SK-N-SH (cell line): ENCODE results near the gene RBL1. TPM values are rescaled to one million over a fixed set of nuclear protein-coding genes. Genes with fewer than 3 reads are reported as not detected.
"Not testable (repeated sequence)": the region's sequence is repeated elsewhere in the genome, so short reads cannot be mapped to it uniquely, and the experiment has no call there.

Source experiments
- CTCF ChIA-PET: fragments of 300-600, 350-600 bp; formaldehyde crosslinking; extraction: SDS; loops from one replicate; lab custom pipeline; 2021; lab: Yijun Ruan, JAX
- POLR2A ChIA-PET: fragments of 350-600 bp; sonication (Branson Sonifier 250); formaldehyde crosslinking; extraction: SDS; loops from one replicate; lab custom pipeline; 2020; ENCODE audit warnings: antibody characterized with exemption, inconsistent platforms; lab: Yijun Ruan, JAX
- DNase-seq: peaks from one replicate; pipeline ENCODE4 v3.0.0; 2012
- H2AFZ ChIP-seq: fragments of 200-600 bp; sonication (generic); 2 replicates; pipeline ENCODE4 v1.8.1; 2016; ENCODE audit warnings: antibody characterized with exemption, mild to moderate bottlenecking, low read depth
- H3F3A ChIP-seq: fragments of 200-600 bp; sonication (generic); replicated peaks from 2 replicates; pipeline ENCODE3; 2016; ENCODE audit warnings: antibody characterized with exemption, mild to moderate bottlenecking; ENCODE audit not compliant: insufficient read depth
- H3K27ac ChIP-seq, 2 experiments: fragments of 200-500 bp in 1 of 2; fragments of 200-600 bp in 1 of 2; sonication (Bioruptor generic) in 1 of 2; sonication (generic), shearing (Covaris generic) in 1 of 2; 2 replicates each; pipeline versions ENCODE4 v1.5.1 to v1.6.1; 2014 to 2016; ENCODE audit warnings: low read depth in 2 of 2, inconsistent platforms in 1 of 2, low read length in 1 of 2, mild to moderate bottlenecking in 1 of 2, mixed read lengths in 1 of 2
- H3K27me3 ChIP-seq: fragments of 200-600 bp; sonication (generic), shearing (Covaris generic); 2 replicates; pipeline ENCODE4 v1.6.1; 2016; ENCODE audit warnings: mixed run types; ENCODE audit not compliant: insufficient read depth
- H3K36me3 ChIP-seq, 2 experiments: fragments of 200-500 bp in 1 of 2; fragments of 200-600 bp in 1 of 2; sonication (Bioruptor generic) in 1 of 2; sonication (generic) in 1 of 2; replicated peaks in 1 of 2; 2 replicates each; pipeline versions ENCODE3 to v1.5.1; 2014 to 2016; ENCODE audit warnings: low read length in 1 of 2, mild to moderate bottlenecking in 1 of 2; ENCODE audit not compliant: insufficient read depth in 2 of 2, control insufficient read depth in 1 of 2
- H3K4me1 ChIP-seq, 2 experiments: fragments of 200-500 bp in 1 of 2; fragments of 200-600 bp in 1 of 2; sonication (Bioruptor generic) in 1 of 2; sonication (generic), shearing (Covaris generic) in 1 of 2; 2 replicates each; pipeline versions ENCODE4 v1.5.1 to v1.6.1; 2014 to 2016; ENCODE audit warnings: low read depth in 1 of 2, low read length in 1 of 2, mixed run types in 1 of 2; ENCODE audit not compliant: insufficient read depth in 2 of 2, control insufficient read depth in 1 of 2
- H3K4me2 ChIP-seq: fragments of 200-600 bp; sonication (generic), shearing (Covaris generic); 2 replicates; pipeline ENCODE4 v1.6.1; 2017; ENCODE audit warnings: mixed run types
- H3K4me3 ChIP-seq, 2 experiments: fragments of 200-500 bp in 1 of 2; fragments of 200-600 bp in 1 of 2; sonication (Bioruptor generic) in 1 of 2; sonication (generic), shearing (Covaris generic) in 1 of 2; 2 replicates each; pipeline versions ENCODE4 v1.5.1 to v1.8.1; 2014 to 2016; ENCODE audit warnings: low read depth in 2 of 2, inconsistent platforms in 1 of 2, low read length in 1 of 2, mild to moderate bottlenecking in 1 of 2, mixed read lengths in 1 of 2, moderate library complexity in 1 of 2
- H3K79me2 ChIP-seq: fragments of 200-600 bp; sonication (generic); 2 replicates; pipeline ENCODE4 v1.8.1; 2017; ENCODE audit warnings: mild to moderate bottlenecking; ENCODE audit not compliant: insufficient read depth
- H3K9ac ChIP-seq: fragments of 200-600 bp; sonication (generic); 2 replicates; pipeline ENCODE4 v1.6.1; 2017; ENCODE audit warnings: mixed run types
- H3K9me2 ChIP-seq: fragments of 200-600 bp; sonication (generic); 2 replicates; pipeline ENCODE4 v1.6.1; 2017; ENCODE audit warnings: mixed run types
- H3K9me3 ChIP-seq: fragments of 200-600 bp; sonication (generic); 2 replicates; pipeline ENCODE4 v1.6.1; 2017; ENCODE audit warnings: mixed run types, mild to moderate bottlenecking, moderate library complexity
- H4K20me1 ChIP-seq: fragments of 200-600 bp; sonication (generic); 2 replicates; pipeline ENCODE4 v1.6.1; 2017; ENCODE audit warnings: mild to moderate bottlenecking, mixed run types; ENCODE audit not compliant: insufficient read depth
- CTCF ChIP-seq: fragments of 200-600 bp; sonication (generic); IDR thresholded peaks from 2 replicates; pipeline ENCODE4 v1.6.1; 2017; ENCODE audit warnings: antibody characterized with exemption, mild to moderate bottlenecking, moderate library complexity
- ELF1 ChIP-seq: IDR thresholded peaks from 2 replicates; pipeline ENCODE4 v1.4.0; 2012
- EP300 ChIP-seq, 2 experiments: IDR thresholded peaks; 2 replicates each; pipeline versions ENCODE4 v1.4.0 to v1.6.1; 2012; ENCODE audit warnings: borderline replicate concordance in 1 of 2, low read depth in 1 of 2, low read length in 1 of 2
- FOSL2 ChIP-seq: IDR thresholded peaks from 2 replicates; pipeline ENCODE4 v1.4.0; 2012; ENCODE audit warnings: low read depth, mild to moderate bottlenecking, moderate library complexity, borderline replicate concordance
- FOXM1 ChIP-seq: IDR thresholded peaks from 2 replicates; pipeline ENCODE4 v1.4.0; 2012; ENCODE audit warnings: low read depth, mild to moderate bottlenecking
- GABPA ChIP-seq: IDR thresholded peaks from 2 replicates; pipeline ENCODE4 v1.4.0; 2012; ENCODE audit warnings: low read depth, mild to moderate bottlenecking
- JUND ChIP-seq: IDR thresholded peaks from 2 replicates; pipeline ENCODE4 v1.4.0; 2012
- MXI1 ChIP-seq: IDR thresholded peaks from 2 replicates; pipeline ENCODE4 v1.6.1; 2012; ENCODE audit warnings: mild to moderate bottlenecking, low read depth, low read length, improper control_type of control experiment
- NFIC ChIP-seq: IDR thresholded peaks from 2 replicates; pipeline ENCODE4 v1.4.0; 2012; ENCODE audit warnings: borderline replicate concordance
- NRF1 ChIP-seq: IDR thresholded peaks from 2 replicates; pipeline ENCODE4 v1.6.1; 2012; ENCODE audit warnings: low read depth, mild to moderate bottlenecking, low read length
- POLR2AphosphoS5 ChIP-seq: IDR thresholded peaks from 2 replicates; pipeline ENCODE4 v1.6.1; 2012; ENCODE audit warnings: low read depth, low read length
- RAD21 ChIP-seq: IDR thresholded peaks from 2 replicates; pipeline ENCODE4 v1.6.1; 2012; ENCODE audit warnings: mild to moderate bottlenecking, low read length
- RFX5 ChIP-seq: IDR thresholded peaks from 2 replicates; pipeline ENCODE4 v1.6.1; 2012; ENCODE audit warnings: mild to moderate bottlenecking, improper control_type of control experiment, low read length
- RXRA ChIP-seq: IDR thresholded peaks from 2 replicates; pipeline ENCODE4 v1.4.0; 2012; ENCODE audit warnings: low read depth, mild to moderate bottlenecking, borderline replicate concordance
- TAF1 ChIP-seq: IDR thresholded peaks from 2 replicates; pipeline ENCODE4 v1.6.1; 2012; ENCODE audit warnings: low read depth, mild to moderate bottlenecking, low read length, moderate library complexity, borderline replicate concordance
- TEAD4 ChIP-seq: IDR thresholded peaks from 2 replicates; pipeline ENCODE4 v1.4.0; 2012; ENCODE audit warnings: mild to moderate bottlenecking, borderline replicate concordance; ENCODE audit not compliant: insufficient read depth
- USF2 ChIP-seq: fragments of 150-350 bp; IDR thresholded peaks from 2 replicates; pipeline ENCODE4 v1.6.1; 2017; ENCODE audit warnings: antibody characterized with exemption, low read length, low read depth, borderline replicate concordance
- WGBS: methylation state at CpG from one replicate; pipeline ENCODE4 v1.1.6; 2017; ENCODE audit warnings: low lambda C conversion rate; 5-methylcytosine and 5-hydroxymethylcytosine counted together
- polyA plus RNA-seq, 3 experiments: library from polyadenylated mRNA; depleted of rRNA; stranded (reverse); fragments of >200 nt; gene quantifications; 2 replicates each; pipeline ENCODE4 v1.2.3, GENCODE V29; 2012
- TF ChIP-seq, protein P1 (sequence below): IDR thresholded peaks from 2 replicates; pipeline ENCODE4 v1.6.1; 2012; ENCODE audit warnings: mild to moderate bottlenecking, low read depth, low read length, moderate library complexity

RBL1 gene
- polyA plus RNA-seq, 1 of the 3 experiments (the other 2 are of a cell fraction): 2.5 TPM

DNA sequence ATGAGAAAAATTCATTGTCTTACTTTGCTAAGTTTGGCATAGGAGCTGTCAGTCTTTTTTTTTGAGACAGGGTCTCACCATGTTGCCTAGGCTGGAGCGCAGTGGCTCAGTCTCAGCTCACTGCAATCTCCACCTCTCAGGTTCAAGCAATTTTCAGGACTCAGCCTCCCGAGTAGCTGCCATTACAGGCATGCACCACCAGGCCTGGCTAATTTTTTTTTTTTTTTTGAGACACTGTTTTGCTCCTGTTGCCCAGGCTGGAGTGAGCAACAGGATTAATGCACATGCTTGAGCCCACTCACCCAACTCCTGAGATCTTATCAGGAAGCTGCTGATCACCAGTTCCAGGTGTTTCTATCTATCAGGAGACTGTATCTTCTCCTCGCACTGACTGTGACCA is 128.8 kb downstream of the RBL1 start:
- DNase-seq, H3F3A ChIP-seq, H3K4me1 ChIP-seq, H3K27ac ChIP-seq, POLR2A ChIA-PET, H3K36me3 ChIP-seq, H4K20me1 ChIP-seq, H3K4me3 ChIP-seq, H3K9me3 ChIP-seq, H3K9me2 ChIP-seq, H3K9ac ChIP-seq, CTCF ChIA-PET, H3K27me3 ChIP-seq, H3K4me2 ChIP-seq, H3K79me2 ChIP-seq, H2AFZ ChIP-seq: not testable (repeated sequence)
- WGBS: 87% methylated on average over 3 of the region's 3 CpGs

DNA sequence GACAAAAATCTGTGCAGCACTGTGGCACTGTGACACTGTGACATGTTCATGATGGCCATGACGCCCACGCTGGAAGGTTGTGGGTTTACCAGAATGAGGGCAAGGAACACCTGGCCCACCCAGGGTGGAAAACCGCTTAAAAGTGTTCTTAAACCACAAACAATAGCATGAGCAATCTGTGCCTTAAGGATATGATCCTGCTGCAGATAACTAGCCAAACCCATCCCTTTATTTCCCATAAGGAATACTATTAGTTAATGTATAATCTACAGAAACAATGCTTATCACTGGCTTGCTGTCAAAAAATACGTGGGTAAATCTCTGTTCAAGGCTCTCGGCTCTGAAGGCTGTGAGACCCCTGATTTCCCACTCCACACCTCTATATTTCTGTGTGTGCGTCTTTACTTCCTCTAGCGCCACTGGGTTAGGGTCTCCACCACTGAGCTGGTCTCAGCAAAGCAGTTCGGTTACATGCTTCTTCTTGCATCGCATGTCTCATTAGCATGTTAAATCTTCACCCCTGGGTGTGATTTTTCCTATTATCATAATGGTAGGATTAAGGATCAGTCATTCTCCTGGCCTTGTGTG is 133.3 kb downstream of the RBL1 start:
- H3K9me2 ChIP-seq, DNase-seq, H3K4me1 ChIP-seq, H3K36me3 ChIP-seq, H4K20me1 ChIP-seq, H3K9ac ChIP-seq, H3K27ac ChIP-seq, H2AFZ ChIP-seq, H3K4me2 ChIP-seq, H3K9me3 ChIP-seq, H3K27me3 ChIP-seq, H3F3A ChIP-seq, POLR2A ChIA-PET, H3K79me2 ChIP-seq, H3K4me3 ChIP-seq: not testable (repeated sequence)
- CTCF ChIA-PET: interaction anchor here (0.6 kb wide), 1 partner anchor 772 kb away, joined by 3 read pairs; no protein-coding TSS in a partner anchor
- 68% methylated on average over 9 of the region's 9 CpGs for WGBS

DNA sequence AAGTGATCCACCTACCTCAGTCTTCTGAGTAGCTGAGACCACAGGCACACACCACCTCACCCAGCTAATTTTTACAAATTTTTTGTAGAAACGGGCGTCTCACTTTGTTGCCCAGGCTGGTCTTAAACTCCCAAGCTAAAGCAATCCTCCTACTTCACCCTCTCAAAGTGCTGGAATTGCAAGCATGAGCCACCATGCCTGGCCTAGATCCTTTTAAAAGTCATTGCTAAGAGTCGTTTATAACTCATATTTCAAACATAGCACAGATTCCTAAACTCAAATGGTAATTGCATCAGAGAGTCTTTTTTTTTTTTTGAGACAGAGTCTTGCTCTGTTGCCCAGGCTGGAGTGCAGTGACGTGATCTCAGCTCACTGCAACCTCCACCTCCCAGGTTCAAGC is 136.6 kb downstream of the RBL1 start:
- Histone ChIP-seq H3K9me2 (no peaks in the 10 kb centered on the region), H3K9ac (no peak overlapping the region), H3K36me3 (no peaks in the 10 kb centered on the region), H3K9me3 (no peaks in the 10 kb centered on the region), H3K4me1 (no peaks in the 10 kb centered on the region), H4K20me1 (no peaks in the 10 kb centered on the region), H3F3A (no peaks in the 10 kb centered on the region), H3K27ac (no peak overlapping the region), H3K27me3 (no peaks in the 10 kb centered on the region), H3K79me2 (no peaks in the 10 kb centered on the region), H3K4me2 (no peak overlapping the region), H3K4me3 (no peak overlapping the region), H2AFZ (no peak overlapping the region)
- POLR2A ChIA-PET: no interaction called here
- DNase-seq: no peak
- 69% methylated on average over 4 of the region's 4 CpGs for WGBS
- CTCF ChIA-PET: no interaction called here
- TF ChIP-seq USF2: no peak
- no peak for TF ChIP-seq JUND
- TF ChIP-seq FOSL2: no peak
- TF ChIP-seq NRF1: no peak
- TF ChIP-seq GABPA: no peak
- TF ChIP-seq POLR2AphosphoS5: no peak
- no peak for TF ChIP-seq FOXM1
- no peak for TF ChIP-seq MXI1
- no peak for TF ChIP-seq CTCF
- no peak for TF ChIP-seq RFX5
- no peak for TF ChIP-seq TAF1
- no peak for TF ChIP-seq NFIC
- no peak for TF ChIP-seq EP300 (IDR thresholded peaks at IDR 0.05; ENCODE audit: borderline replicate concordance in 1 of 2, low read depth in 1 of 2, low read length in 1 of 2)
- no peak for TF ChIP-seq RXRA
- no peak for TF ChIP-seq ELF1
- TF ChIP-seq, protein P1, sequence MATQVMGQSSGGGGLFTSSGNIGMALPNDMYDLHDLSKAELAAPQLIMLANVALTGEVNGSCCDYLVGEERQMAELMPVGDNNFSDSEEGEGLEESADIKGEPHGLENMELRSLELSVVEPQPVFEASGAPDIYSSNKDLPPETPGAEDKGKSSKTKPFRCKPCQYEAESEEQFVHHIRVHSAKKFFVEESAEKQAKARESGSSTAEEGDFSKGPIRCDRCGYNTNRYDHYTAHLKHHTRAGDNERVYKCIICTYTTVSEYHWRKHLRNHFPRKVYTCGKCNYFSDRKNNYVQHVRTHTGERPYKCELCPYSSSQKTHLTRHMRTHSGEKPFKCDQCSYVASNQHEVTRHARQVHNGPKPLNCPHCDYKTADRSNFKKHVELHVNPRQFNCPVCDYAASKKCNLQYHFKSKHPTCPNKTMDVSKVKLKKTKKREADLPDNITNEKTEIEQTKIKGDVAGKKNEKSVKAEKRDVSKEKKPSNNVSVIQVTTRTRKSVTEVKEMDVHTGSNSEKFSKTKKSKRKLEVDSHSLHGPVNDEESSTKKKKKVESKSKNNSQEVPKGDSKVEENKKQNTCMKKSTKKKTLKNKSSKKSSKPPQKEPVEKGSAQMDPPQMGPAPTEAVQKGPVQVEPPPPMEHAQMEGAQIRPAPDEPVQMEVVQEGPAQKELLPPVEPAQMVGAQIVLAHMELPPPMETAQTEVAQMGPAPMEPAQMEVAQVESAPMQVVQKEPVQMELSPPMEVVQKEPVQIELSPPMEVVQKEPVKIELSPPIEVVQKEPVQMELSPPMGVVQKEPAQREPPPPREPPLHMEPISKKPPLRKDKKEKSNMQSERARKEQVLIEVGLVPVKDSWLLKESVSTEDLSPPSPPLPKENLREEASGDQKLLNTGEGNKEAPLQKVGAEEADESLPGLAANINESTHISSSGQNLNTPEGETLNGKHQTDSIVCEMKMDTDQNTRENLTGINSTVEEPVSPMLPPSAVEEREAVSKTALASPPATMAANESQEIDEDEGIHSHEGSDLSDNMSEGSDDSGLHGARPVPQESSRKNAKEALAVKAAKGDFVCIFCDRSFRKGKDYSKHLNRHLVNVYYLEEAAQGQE: no peak
- no peak for TF ChIP-seq RAD21
- TF ChIP-seq TEAD4: no peak
